Posterior vena cava (tissue), 2 donors: ENCODE results near the gene SLC7A9. TPM values are rescaled to one million over a fixed set of nuclear protein-coding genes. Genes with fewer than 3 reads are reported as not detected.
"Not testable (repeated sequence)": the region's sequence is repeated elsewhere in the genome, so short reads cannot be mapped to it uniquely, and the experiment has no call there.

Experiments
- DNase-seq: peaks from one replicate; pipeline ENCODE4 v3.0.0-alpha.2; 2020; ENCODE audit warnings: low spot score
- intact Hi-C, 2 donors: fragments of 100-400 bp; cut with DNase I; formaldehyde crosslinking; loops; one replicate each; pipeline versions ENCODE4 v1.14.1 to v1.14.2; 2022 to 2023
- total RNA-seq, 2 donors: library from RNA; stranded (reverse); fragmentation: NEBNext Ultra II Directional; extraction: Animal tissue kit (Norgen Biotek cat#: 25700); gene quantifications; one replicate each; pipeline ENCODE4 v1.2.1, GENCODE V29; 2021
- donor health status: DM: yes; HTN: yes; CAD: no.
- donor health status: DM: yes; HTN: yes; CAD: no.

SLC7A9 gene
- total RNA-seq, 2 donors from 2014 or later = 0.28 TPM; not detected in 1

- no peak for DNase-seq
- intact Hi-C loops = no loop called here
Observed at GRCh38 chr19:32814624-32815023, 54.9 kb downstream of the SLC7A9 start.

DNA sequence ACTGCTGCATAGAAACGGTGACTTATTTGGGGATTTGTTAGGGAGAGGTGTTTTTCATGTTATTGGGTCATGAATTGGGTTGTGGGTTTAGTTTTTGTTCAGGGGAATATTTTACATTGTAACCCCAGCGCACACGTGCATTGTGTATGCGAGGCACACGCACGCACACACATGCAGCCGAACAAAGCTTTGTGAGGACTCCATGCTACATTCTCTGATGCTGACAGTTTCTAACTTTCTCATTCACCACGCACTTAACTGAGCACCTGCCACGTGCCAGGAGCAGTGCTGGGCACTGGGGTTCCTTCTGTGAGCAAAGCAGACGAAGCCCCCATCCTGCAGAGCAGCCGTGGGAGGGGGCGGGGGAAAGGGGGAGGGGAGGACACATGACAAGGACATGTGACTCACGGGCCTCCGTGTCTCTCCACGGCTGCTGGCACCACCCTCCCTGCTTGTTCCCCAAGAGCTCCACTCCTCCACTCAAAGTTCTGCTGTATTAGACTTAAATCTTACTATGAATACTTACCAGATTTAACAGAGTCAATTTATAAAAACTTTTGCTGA lies 55.6 kb downstream of the SLC7A9 start:
- DNase-seq = no peak
- intact Hi-C loops = no loop called here

- intact Hi-C loops = no loop called here
- DNase-seq = no peak
Observed at GRCh38 chr19:32812571-32812970, 57.0 kb downstream of the SLC7A9 start.

- DNase-seq = no peak
- intact Hi-C loops = no loop called here
Observed at GRCh38 chr19:32812036-32812435, 57.5 kb downstream of the SLC7A9 start.

- DNase-seq = no peak
- intact Hi-C loops = no loop called here
Observed at GRCh38 chr19:32811151-32811550, 58.4 kb downstream of the SLC7A9 start.

DNA sequence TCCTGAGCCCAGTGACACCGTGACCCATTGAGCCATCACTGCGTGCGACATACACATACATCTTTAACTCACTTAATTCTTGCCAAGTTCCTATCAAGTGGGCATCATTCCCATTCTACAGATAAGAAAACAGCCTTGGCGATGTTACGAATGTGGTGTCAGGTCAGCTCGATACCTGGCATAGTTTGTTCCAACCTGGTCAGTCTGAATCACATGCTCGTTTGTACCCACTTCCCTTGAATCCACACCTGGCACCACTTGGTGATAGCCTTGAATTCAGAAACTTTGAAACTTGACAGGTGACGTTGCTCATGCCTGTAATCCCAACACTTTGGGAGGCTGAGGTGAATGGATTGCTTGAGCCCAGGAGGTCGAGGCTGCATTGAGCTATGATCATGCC lies 59.1 kb downstream of the SLC7A9 start:
- no peak for DNase-seq
- intact Hi-C loops = no loop called here

- DNase-seq = no peak
- intact Hi-C loops = no loop called here
Observed at GRCh38 chr19:32809754-32810153, 59.8 kb downstream of the SLC7A9 start.

- DNase-seq = no peak
Observed at GRCh38 chr19:32809254-32809653, 60.3 kb downstream of the SLC7A9 start.

DNA sequence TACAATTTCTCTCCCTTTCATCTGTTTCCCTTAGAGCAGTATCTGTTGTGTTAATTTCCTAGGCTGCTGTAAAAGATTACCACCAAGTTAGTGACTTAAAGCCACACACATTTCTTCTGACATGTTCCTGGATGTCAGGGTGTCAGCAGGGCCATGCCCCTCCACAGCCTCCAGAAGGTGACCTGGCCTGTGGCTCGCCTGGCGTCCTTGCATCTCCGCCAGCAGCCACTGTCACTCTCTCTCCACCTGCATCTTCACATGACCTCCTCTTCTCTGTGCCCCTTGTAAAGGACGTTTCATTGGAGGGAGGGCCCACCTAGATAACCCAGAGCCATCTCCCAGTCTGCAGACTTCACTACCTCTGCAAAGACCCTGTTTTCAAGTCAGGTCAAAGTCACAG lies 61.3 kb downstream of the SLC7A9 start:
- no peak for DNase-seq
- intact Hi-C loops = no loop called here

More at GRCh38 chr19:32809254-32809653, 60.3 kb downstream of the SLC7A9 start:
- intact Hi-C loops = no loop called here

- intact Hi-C loops = no loop called here
- DNase-seq = no peak
Observed at GRCh38 chr19:32802840-32803239, 66.7 kb downstream of the SLC7A9 start.

GRCh38 chr19:32800754-32801153 lies 68.8 kb downstream of the SLC7A9 start:
- no peak for DNase-seq
- intact Hi-C loops = no loop called here

DNA sequence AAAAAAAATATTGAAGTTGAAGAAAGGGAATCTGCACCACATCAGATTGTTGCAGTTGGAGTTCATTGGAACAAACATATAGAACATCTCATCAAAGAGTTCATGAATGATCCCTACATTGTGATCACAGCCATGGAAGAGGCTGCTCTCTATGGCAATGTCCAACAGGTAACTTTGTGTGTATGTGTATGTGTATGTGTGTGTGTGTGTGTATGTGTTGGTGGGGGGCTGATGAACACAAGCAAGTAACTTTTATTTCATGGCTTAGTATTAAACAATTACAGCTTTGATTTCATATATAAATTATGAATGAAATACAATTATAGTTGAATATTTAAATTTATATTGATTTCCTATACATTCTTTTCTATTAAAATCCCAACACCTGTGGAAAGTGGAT lies 69.4 kb downstream of the SLC7A9 start:
- DNase-seq = no peak
- intact Hi-C loops = no loop called here

DNA sequence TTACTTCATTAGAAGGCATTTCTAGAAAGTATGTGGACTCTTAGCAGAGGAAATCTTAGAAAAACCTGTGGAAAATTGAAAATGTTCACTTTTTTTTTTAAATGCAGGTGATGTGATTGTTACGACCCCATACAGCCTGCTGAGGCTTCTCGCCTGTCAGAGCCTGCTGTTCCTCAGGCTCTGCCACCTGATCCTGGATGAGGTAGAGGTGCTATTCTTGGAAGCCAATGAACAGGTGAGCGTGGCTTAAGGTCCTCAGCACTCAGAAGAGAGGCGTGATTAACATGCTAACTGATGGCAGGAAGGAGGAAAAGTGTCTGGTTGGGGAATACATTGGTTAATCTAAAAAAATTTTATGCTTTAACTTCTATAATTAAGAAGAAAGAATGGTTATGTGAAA lies 71.4 kb downstream of the SLC7A9 start:
- no peak for DNase-seq
- intact Hi-C loops = no loop called here

DNA sequence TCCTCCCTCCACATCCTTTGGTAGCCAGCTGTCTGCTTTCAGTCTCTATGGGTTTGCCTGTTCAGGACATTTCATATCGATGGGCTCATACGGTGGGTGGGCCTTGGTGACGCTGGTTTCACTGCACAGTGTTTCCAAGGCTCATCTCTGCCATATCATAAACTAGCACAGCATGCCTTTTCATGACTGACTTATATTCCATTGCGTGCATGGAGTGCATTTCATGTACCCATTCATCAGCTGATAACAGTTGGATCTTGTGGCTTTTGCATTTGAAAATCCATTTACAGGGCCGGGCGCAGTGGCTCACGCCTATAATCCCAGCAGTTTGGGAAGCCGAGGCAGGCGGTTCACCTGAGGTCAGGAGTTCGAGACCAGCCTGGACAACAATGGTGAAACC lies 80.1 kb downstream of the SLC7A9 start:
- intact Hi-C loops = no loop called here
- DNase-seq = no peak

- intact Hi-C loops, DNase-seq: not testable (repeated sequence)
Observed at GRCh38 chr19:32787895-32788294, 81.7 kb downstream of the SLC7A9 start.

- DNase-seq, intact Hi-C loops: not testable (repeated sequence)
Observed at GRCh38 chr19:32787161-32787813, 82.3 kb downstream of the SLC7A9 start.

DNA sequence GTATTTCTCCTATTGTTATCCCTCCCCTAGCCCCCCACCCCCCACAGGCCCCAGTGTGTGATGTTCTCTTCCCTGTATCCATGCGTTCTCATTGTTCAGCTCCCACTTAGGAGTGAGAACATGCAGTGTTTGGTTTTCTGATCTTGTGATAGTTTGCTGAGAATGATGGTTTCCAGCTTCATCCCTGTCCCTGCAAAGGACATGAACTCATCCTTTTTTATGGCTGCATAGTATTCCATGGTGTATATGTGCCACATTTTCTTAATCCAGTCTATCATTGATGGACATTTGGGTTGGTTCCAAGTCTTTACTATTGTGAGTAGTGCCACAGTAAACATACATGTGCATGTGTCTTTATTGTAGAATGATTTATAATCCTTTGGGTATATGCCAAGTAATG lies 87.5 kb downstream of the SLC7A9 start:
- intact Hi-C loops, DNase-seq: not testable (repeated sequence)

DNA sequence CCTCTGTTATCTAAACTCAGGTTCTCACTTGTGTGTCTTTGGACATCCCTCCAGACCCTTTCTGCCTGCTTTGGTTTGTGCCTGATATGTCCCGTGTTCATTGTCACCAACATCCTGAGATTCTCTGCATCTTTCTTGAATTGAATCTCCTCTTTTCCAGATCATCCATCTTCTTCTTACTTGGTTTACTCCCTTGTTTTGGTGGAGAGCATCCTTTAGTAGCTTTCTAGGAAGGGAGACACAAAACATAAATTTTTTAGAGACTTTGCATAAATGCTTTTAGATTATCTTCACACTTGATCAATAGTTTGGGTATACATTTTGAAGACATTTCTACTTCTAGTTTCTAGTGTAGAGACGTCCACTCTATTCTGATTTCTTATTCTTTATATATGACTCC lies 88.3 kb downstream of the SLC7A9 start:
- intact Hi-C loops = no loop called here
- no peak for DNase-seq
